ENCODE results near the gene AGPAT1. TPM values are rescaled to one million over a fixed set of nuclear protein-coding genes. Genes with fewer than 3 reads are reported as not detected.

AGPAT1 gene
- total RNA-seq, 2 experiments from 2014 or later = 30.4 to 30.5 TPM

GRCh38 chr6:32151863-32152768 lies 23.8 kb downstream of the AGPAT1 start, which contains the start of gene PRRT1:
PRRT1 (minus strand) TSS chr6:32151939; CDS start chr6:32151827, 112 bp downstream.
- peaks cover 54% of the 10 kb centered on the region for H3K4me1 Mint-ChIP-seq
- H3K27me3 Mint-ChIP-seq = peaks cover 19% of the 10 kb centered on the region

GRCh38 chr6:32151181-32151862 lies 24.6 kb downstream of the AGPAT1 start:
- no peaks in the 10 kb centered on the region for H3K9me3 Mint-ChIP-seq (ENCODE audit: low read depth)
- peaks cover 19% of the 10 kb centered on the region for H3K27me3 Mint-ChIP-seq
- intact Hi-C loops (cut with DNase I, micrococcal nuclease) = loop anchor here in 1 of 2 experiments (10.0 kb wide), 1 partner anchor 107 kb away; no protein-coding TSS in a partner anchor
- H3K27ac Mint-ChIP-seq = no peak overlapping the region
- H3K4me3 Mint-ChIP-seq = peak overlapping the region; percentile 16
- POLR2A ChIA-PET = interaction anchor here (0.6 kb wide), 1 partner anchor 876 kb away, joined by 5 read pairs; no protein-coding TSS in a partner anchor
- ATAC-seq = no peak
- DNase-seq = peak; percentile 13
- H3K4me1 Mint-ChIP-seq = peaks cover 54% of the 10 kb centered on the region
- H3K36me3 Mint-ChIP-seq (ENCODE audit: low read depth) = peaks cover 5% of the 10 kb centered on the region
- CTCF ChIA-PET = interaction anchor here (0.6 to 1.4 kb wide), 5 partner anchors 20 to 337 kb away, joined by 3 to 5 read pairs (median 3); partner anchors contain the start of gene GPSM3

More at GRCh38 chr6:32151863-32152768, 23.8 kb downstream of the AGPAT1 start, which contains the start of gene PRRT1:
- ChIA-PET CTCF (interaction anchor here (1.2 to 1.4 kb wide), 5 partner anchors 21 to 93 kb away, joined by 3 to 5 read pairs (median 3); partner anchors contain the start of gene GPSM3), POLR2A (interaction anchor here (0.6 kb wide), 1 partner anchor 875 kb away, joined by 5 read pairs; no protein-coding TSS in a partner anchor)
- DNase-seq = no peak
- intact Hi-C loops (cut with DNase I, micrococcal nuclease) = loop anchor here in 1 of 2 experiments (10.0 kb wide), 1 partner anchor 107 kb away; no protein-coding TSS in a partner anchor
- Mint-ChIP-seq H3K27ac (no peak within 1 kb of the TSS), H3K4me3 (peak within 1 kb of the TSS; percentile 16), H3K9me3 (ENCODE audit: low read depth) (no peaks in the 10 kb centered on the region), H3K36me3 (ENCODE audit: low read depth) (peaks cover 5% of the 10 kb centered on the region)
- no peak for ATAC-seq

DNA sequence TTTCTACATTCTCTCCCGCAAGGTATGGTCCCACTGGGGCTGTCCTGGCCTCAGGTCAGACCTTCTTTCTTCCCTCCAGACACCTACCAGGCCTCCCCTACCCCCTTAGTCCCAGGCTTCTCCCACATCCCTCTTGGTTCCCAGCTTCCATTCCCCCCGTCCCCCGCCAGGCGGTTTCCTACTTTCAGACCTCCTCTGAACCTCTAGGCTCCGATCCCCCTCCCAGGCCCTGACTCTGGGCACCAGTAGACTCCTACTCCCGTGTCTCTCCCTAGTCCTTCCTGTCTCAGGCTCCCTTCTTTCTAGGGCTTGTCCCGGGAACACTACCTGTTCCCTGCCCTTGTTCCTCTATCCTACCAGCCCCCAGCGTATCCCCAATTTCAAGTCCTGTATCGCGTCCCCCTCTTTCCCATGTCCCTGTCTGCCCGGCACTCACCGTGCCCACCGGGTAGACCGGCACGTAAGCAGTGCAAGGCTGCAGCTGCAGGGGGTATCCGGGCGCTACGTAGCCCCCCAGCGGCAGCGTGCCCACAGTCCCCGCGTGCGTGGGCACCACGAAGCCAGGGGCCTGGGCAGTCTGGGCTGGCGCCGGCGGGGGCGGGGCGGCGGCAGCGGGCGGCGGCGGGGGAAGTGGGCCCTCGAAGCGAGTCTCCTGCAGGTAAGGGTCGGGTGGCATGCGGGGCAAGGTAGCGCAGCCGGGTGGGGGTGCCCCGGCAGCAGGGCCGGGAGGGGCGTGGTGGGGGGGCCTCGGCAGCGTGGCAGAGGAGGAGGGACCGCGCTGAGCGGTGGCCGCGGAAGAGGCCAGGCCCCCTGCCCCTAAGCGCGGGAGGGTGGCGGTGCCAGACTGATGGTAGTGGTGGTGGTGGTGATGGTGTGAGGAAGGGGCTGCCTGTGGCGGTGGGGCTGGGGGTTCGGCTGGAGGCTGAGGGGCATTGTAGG lies 25.7 kb downstream of the AGPAT1 start:
- no peak for DNase-seq
- ATAC-seq = no peak
- POLR2A ChIA-PET = no interaction called here
- Mint-ChIP-seq H3K4me1 (peaks cover 49% of the 10 kb centered on the region), H3K27me3 (peaks cover 19% of the 10 kb centered on the region), H3K27ac (no peak overlapping the region), H3K9me3 (ENCODE audit: low read depth) (no peaks in the 10 kb centered on the region), H3K4me3 (no peak overlapping the region), H3K36me3 (ENCODE audit: low read depth) (no peaks in the 10 kb centered on the region)
- CTCF ChIA-PET = interaction anchor here (0.5 to 1.6 kb wide), 3 partner anchors 18 to 217 kb away, joined by 3 to 6 read pairs (median 3); no protein-coding TSS in a partner anchor
- intact Hi-C loops (cut with DNase I, micrococcal nuclease) = loop anchor here in 1 of 2 experiments (10.0 kb wide), 1 partner anchor 105 kb away; no protein-coding TSS in a partner anchor

- Mint-ChIP-seq H3K27ac (peak overlapping the region; percentile 0), H3K4me3 (peak overlapping the region; percentile 67), H3K36me3 (ENCODE audit: low read depth) (no peaks in the 10 kb centered on the region), H3K27me3 (peaks cover 19% of the 10 kb centered on the region), H3K4me1 (peaks cover 42% of the 10 kb centered on the region), H3K9me3 (ENCODE audit: low read depth) (no peaks in the 10 kb centered on the region)
- ATAC-seq (peak; percentile 24), DNase-seq (peak; percentile 28)
- ChIA-PET POLR2A (interaction anchor here (0.6 to 0.9 kb wide), 2 partner anchors 21 to 819 kb away, joined by 3 read pairs; partner anchors contain the start of gene ATF6B), CTCF (interaction anchor here (0.6 to 1.9 kb wide), 6 partner anchors 11 to 218 kb away, joined by 3 to 6 read pairs (median 4); partner anchors contain the start of gene FKBPL)
- intact Hi-C loops (cut with DNase I, micrococcal nuclease) = no loop called here
These were observed 26.7 kb downstream of the AGPAT1 start for GRCh38 chr6:32149092-32149755.

- Mint-ChIP-seq H3K4me3 (peak overlapping the region; percentile 67), H3K9me3 (ENCODE audit: low read depth) (no peaks in the 10 kb centered on the region), H3K36me3 (ENCODE audit: low read depth) (no peaks in the 10 kb centered on the region), H3K27me3 (peaks cover 19% of the 10 kb centered on the region), H3K27ac (peak overlapping the region; percentile 0), H3K4me1 (peaks cover 42% of the 10 kb centered on the region)
- peak; percentile 88 for DNase-seq
- ATAC-seq = peak; percentile 88
- intact Hi-C loops (cut with DNase I, micrococcal nuclease) = loop anchor here in 1 of 2 experiments (1.0 kb wide), 2 partner anchors 18 to 47 kb away; partner anchors contain the start of gene FKBPL
- POLR2A ChIA-PET = interaction anchor here (0.6 to 0.9 kb wide), 2 partner anchors 21 to 819 kb away, joined by 3 read pairs; partner anchors contain the start of gene ATF6B
- CTCF ChIA-PET = interaction anchor here (0.6 to 1.9 kb wide), 7 partner anchors 11 to 74 kb away, joined by 3 to 6 read pairs (median 5); partner anchors contain the start of gene FKBPL
These were observed 27.4 kb downstream of the AGPAT1 start for GRCh38 chr6:32148289-32149091.

DNA sequence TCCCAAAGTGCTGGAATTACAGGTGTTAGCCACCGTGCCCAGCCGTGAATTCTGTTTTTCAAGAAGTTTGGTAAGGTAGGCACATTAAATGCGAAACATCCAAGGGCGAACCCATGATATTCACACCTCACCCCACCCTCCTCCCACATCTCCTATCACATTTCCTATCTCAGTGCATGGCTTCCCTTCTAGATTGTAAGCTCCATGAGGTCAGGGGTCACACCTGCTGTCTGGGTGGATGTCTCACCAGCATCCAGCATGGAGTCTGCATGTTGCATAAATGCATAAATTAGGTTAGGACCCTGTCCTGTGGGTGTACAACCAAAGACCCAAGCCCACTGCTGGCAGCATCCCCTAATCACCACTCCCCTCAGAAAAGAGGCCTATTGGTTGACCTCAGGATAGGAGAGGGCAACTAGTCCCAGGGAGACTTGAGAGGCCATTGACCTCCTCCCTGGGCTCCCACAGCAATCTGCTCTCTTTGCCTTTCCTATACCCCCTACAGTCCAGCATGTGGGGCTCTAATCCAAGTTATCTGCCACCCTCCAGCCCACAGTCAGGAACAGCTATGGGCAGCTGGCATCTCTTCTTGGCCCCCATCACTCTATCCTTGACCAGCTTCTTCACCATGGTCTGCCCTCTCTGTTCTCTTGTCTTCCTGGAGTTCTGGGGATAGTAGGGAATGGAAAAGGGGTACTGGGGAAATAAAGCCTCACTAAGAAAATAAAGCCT lies 28.3 kb downstream of the AGPAT1 start:
- Mint-ChIP-seq H3K4me1 (peaks cover 33% of the 10 kb centered on the region), H3K36me3 (ENCODE audit: low read depth) (no peaks in the 10 kb centered on the region), H3K27me3 (peaks cover 19% of the 10 kb centered on the region), H3K27ac (no peak overlapping the region), H3K9me3 (ENCODE audit: low read depth) (no peaks in the 10 kb centered on the region), H3K4me3 (no peak overlapping the region)
- intact Hi-C loops (cut with DNase I, micrococcal nuclease) = loop anchor here in 1 of 2 experiments (1.0 kb wide), 2 partner anchors 17 to 48 kb away; partner anchors contain the start of gene FKBPL
- CTCF ChIA-PET = interaction anchor here (0.7 to 1.9 kb wide), 3 partner anchors 10 to 93 kb away, joined by 3 to 5 read pairs (median 5); no protein-coding TSS in a partner anchor
- no peak for DNase-seq
- ATAC-seq = no peak
- POLR2A ChIA-PET = no interaction called here

DNA sequence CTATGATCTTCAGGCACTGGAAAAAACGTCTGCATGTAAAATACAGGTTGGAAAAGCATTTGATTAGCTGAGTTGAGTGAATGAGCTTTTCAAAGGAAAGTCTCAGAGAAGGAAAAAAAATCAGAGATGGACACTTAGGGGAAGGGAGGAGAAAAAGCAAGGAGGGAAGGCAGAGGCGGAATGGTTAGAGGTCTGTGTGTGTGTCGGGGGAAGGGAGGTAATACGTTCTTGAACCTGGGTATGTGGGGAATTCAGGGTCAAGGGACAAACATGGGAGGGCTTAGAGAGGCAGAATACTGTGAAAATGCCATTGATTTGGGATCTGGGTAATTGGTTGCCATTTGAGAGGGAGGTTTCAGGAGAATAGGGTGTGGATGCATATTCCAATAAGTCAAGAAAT lies 29.2 kb downstream of the AGPAT1 start:
- peaks cover 19% of the 10 kb centered on the region for H3K27me3 Mint-ChIP-seq
- ChIA-PET CTCF (interaction anchor here (1.3 kb wide), 1 partner anchor 28 kb away, joined by 4 read pairs; no protein-coding TSS in a partner anchor), POLR2A (no interaction called here)
- no peak overlapping the region for H3K27ac Mint-ChIP-seq
- H3K36me3 Mint-ChIP-seq (ENCODE audit: low read depth) = no peaks in the 10 kb centered on the region
- peaks cover 26% of the 10 kb centered on the region for H3K4me1 Mint-ChIP-seq
- ATAC-seq = no peak
- no peaks in the 10 kb centered on the region for H3K9me3 Mint-ChIP-seq (ENCODE audit: low read depth)
- DNase-seq = no peak
- H3K4me3 Mint-ChIP-seq = no peak overlapping the region
- intact Hi-C loops (cut with DNase I, micrococcal nuclease) = no loop called here

DNA sequence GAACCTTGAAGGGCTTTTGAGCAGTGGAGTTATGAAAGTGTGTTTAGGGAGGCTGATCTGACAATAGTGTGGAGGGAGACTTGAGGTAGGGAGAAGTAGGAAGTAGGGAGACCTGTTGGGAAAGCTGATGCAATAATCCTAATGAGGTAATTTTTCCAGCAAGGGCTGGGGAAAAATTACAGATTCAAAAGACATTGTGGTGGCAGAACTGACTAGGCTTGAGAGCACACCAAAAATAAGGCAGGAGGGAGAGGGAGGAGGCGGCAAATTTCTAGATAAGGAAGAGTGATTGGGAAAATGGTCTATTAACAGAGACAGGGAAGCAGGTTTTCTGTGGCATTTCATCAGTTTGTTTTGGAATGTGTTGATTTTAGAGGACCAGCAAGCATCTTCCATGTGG lies 29.6 kb downstream of the AGPAT1 start:
- no peak overlapping the region for H3K4me3 Mint-ChIP-seq
- ChIA-PET CTCF (interaction anchor here (0.6 to 1.3 kb wide), 2 partner anchors 27 to 32 kb away, joined by 3 to 4 read pairs; no protein-coding TSS in a partner anchor), POLR2A (no interaction called here)
- H3K4me1 Mint-ChIP-seq = peaks cover 24% of the 10 kb centered on the region
- no peak for DNase-seq
- peaks cover 19% of the 10 kb centered on the region for H3K27me3 Mint-ChIP-seq
- no peak for ATAC-seq
- H3K36me3 Mint-ChIP-seq (ENCODE audit: low read depth) = no peaks in the 10 kb centered on the region
- no peaks in the 10 kb centered on the region for H3K9me3 Mint-ChIP-seq (ENCODE audit: low read depth)
- no peak overlapping the region for H3K27ac Mint-ChIP-seq
- intact Hi-C loops (cut with DNase I, micrococcal nuclease) = no loop called here
